Transverse colon (tissue), 4 donors: Measurements from ENCODE around the gene PARP6. TPM values are rescaled to one million over a fixed set of nuclear protein-coding genes. Genes with fewer than 3 reads are reported as not detected.

Experiments
- DNase-seq: peaks from one replicate; pipeline ENCODE4 v3.0.0-alpha.2; 2019
- H3K27ac ChIP-seq, 4 donors: fragments of 200-600 bp; sonication (generic); 2 replicates each; pipeline ENCODE4 v1.5.1; 2016 to 2018; ENCODE audit warnings: inconsistent platforms in 4 of 4
- H3K27me3 ChIP-seq: fragments of 200-600 bp; sonication (generic); 2 replicates; pipeline ENCODE4 v1.5.1; 2017; ENCODE audit warnings: inconsistent platforms
- H3K36me3 ChIP-seq, 4 donors: fragments of 200-600 bp; sonication (generic); 2 replicates each; pipeline ENCODE4 v1.5.1; 2017 to 2019; ENCODE audit warnings: inconsistent platforms in 4 of 4
- H3K4me1 ChIP-seq, 4 donors: fragments of 200-600 bp; sonication (generic); 2 replicates each; pipeline ENCODE4 v1.5.1; 2017 to 2020; ENCODE audit warnings: inconsistent platforms in 4 of 4
- H3K4me3 ChIP-seq, 4 donors: fragments of 200-600 bp; sonication (generic); 1 replicate in 1 of 4; 2 replicates in 3 of 4; pipeline versions ENCODE4 v1.5.1 to v1.6.1; 2017 to 2019; ENCODE audit warnings: inconsistent platforms in 4 of 4
- H3K9me3 ChIP-seq, 2 donors: fragments of 200-600 bp; sonication (generic); 2 replicates each; pipeline ENCODE4 v1.5.1; 2017 to 2019; ENCODE audit warnings: inconsistent platforms in 2 of 2
- CTCF ChIP-seq, 5 experiments: fragments of 200-600 bp in 3 of 5; fragments of 450-650 bp in 2 of 5; sonication (generic) in 3 of 5; IDR thresholded peaks; 1 replicate in 2 of 5; 2 replicates in 3 of 5; pipeline ENCODE4 v1.5.1; 2016 to 2017; ENCODE audit warnings: antibody characterized with exemption in 5 of 5, inconsistent platforms in 3 of 5, mild to moderate bottlenecking in 2 of 5, moderate library complexity in 1 of 5
- EP300 ChIP-seq: sonication (generic); formaldehyde crosslinking; IDR thresholded peaks from one replicate; pipeline ENCODE4 v1.6.1; 2017; ENCODE audit warnings: antibody characterized with exemption, low read depth
- POLR2A ChIP-seq: fragments of 450-650 bp; IDR thresholded peaks from one replicate; pipeline ENCODE4 v1.6.1; 2016; ENCODE audit warnings: antibody characterized with exemption, mild to moderate bottlenecking, moderate library complexity
- POLR2AphosphoS5 ChIP-seq, 3 donors: sonication (generic); formaldehyde crosslinking; IDR thresholded peaks; one replicate each; pipeline ENCODE4 v1.6.1; 2016; ENCODE audit warnings: antibody characterized with exemption in 3 of 3
- WGBS, 2 donors: methylation state at CpG; one replicate each; pipeline ENCODE4 v1.1.5; 2018; ENCODE audit warnings: low coverage in 1 of 2; 5-methylcytosine and 5-hydroxymethylcytosine counted together
- in situ Hi-C, 4 donors: fragments of 200-750 bp; cut with MboI; loops; one replicate each; pipeline versions ENCODE4 v1.15.0 to v1.15.1; 2017; ENCODE audit warnings: low sequenced_read_pairs in 3 of 4, low pct_ligation_motif_present in 1 of 4, low pct_unique_long_range_greater_than_20kb in 1 of 4
- intact Hi-C: fragments of 100-400 bp; cut with DNase I; formaldehyde crosslinking; loops from one replicate; pipeline ENCODE4 v1.15.1; 2023; ENCODE audit warnings: low total_unique reads
- total RNA-seq, 4 donors: library from RNA; depleted of rRNA; stranded (reverse); fragments of >200 nt; gene quantifications; one replicate each; pipeline ENCODE4 v1.1.0, GENCODE V29; 2016

The PARP6 gene
- total RNA-seq, 4 donors from 2014 or later = 44.1 to 152 (median 57.9) TPM

DNA sequence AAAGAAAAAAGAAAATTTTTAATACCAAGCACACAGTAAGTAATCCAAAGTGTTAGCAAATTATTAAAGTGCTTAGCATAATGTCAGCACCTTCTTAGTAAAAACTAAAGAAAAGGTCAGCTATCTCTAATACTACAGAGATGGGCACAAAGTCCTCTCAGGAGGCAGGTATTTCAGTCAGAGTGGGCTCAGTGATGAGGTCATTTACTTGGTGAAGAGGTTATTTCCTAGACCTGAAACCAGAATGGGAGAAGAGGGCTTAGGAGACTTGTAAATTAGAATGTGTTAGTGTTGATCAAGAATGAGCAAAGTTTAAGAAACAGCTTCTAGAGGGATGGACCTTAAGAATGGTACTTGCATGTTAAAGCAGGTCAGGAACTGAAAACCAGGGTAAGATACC, 32.7 kb downstream of the PARP6 start:
- H3K27ac ChIP-seq = no peak overlapping the region
- peaks cover 0 to 14% (median 10%) of the 10 kb centered on the region in 4 donors for H3K4me1 ChIP-seq
- intact Hi-C loops (no loop called here), in situ Hi-C loops (no loop called here)
- H3K36me3 ChIP-seq = peaks cover 0 to 19% (median 6%) of the 10 kb centered on the region in 4 donors
- H3K9me3 ChIP-seq = no peaks in the 10 kb centered on the region
- no peak for TF ChIP-seq EP300
- TF ChIP-seq POLR2AphosphoS5 (IDR thresholded peaks at IDR 0.05) = no peak
- no peak for TF ChIP-seq CTCF (IDR thresholded peaks at IDR 0.05)
- TF ChIP-seq POLR2A = no peak
- DNase-seq = no peak
- H3K4me3 ChIP-seq = no peak overlapping the region
- no peaks in the 10 kb centered on the region for H3K27me3 ChIP-seq

GRCh38 chr15:72238586-72238985, 33.8 kb downstream of the PARP6 start:
- peaks cover 0 to 14% (median 10%) of the 10 kb centered on the region in 4 donors for H3K4me1 ChIP-seq
- in situ Hi-C loops = no loop called here
- intact Hi-C loops = no loop called here
- H3K9me3 ChIP-seq = no peaks in the 10 kb centered on the region
- WGBS, 2 donors = 93 to 99% methylated on average over 2 to 3 of the region's 3 CpGs
- H3K27me3 ChIP-seq = no peaks in the 10 kb centered on the region
- no peak overlapping the region for H3K4me3 ChIP-seq
- no peak for TF ChIP-seq EP300
- TF ChIP-seq POLR2A = no peak
- TF ChIP-seq CTCF (IDR thresholded peaks at IDR 0.05) = no peak
- TF ChIP-seq POLR2AphosphoS5 (IDR thresholded peaks at IDR 0.05) = no peak
- no peak overlapping the region for H3K27ac ChIP-seq
- H3K36me3 ChIP-seq = peaks cover 0 to 19% (median 6%) of the 10 kb centered on the region in 4 donors
- DNase-seq = no peak

GRCh38 chr15:72237853-72238224, 34.5 kb downstream of the PARP6 start:
- Histone ChIP-seq H3K36me3 (peaks cover 0 to 19% (median 6%) of the 10 kb centered on the region in 4 donors), H3K27ac (peak overlapping the region in 3 of 4 donors; percentile 37 to 61 (median 38)), H3K4me3 (no peak overlapping the region), H3K9me3 (no peaks in the 10 kb centered on the region), H3K4me1 (peaks cover 0 to 15% (median 12%) of the 10 kb centered on the region in 4 donors), H3K27me3 (no peaks in the 10 kb centered on the region)
- no peak for DNase-seq
- intact Hi-C loops (no loop called here), in situ Hi-C loops (no loop called here)
- 100% methylated on average over 1 of the region's 1 CpG; no CpG with 5 or more reads in 1 of the 2 donors for WGBS, 2 donors
- no peak for TF ChIP-seq EP300
- TF ChIP-seq POLR2AphosphoS5 (IDR thresholded peaks at IDR 0.05) = no peak
- TF ChIP-seq POLR2A = no peak
- TF ChIP-seq CTCF (IDR thresholded peaks at IDR 0.05) = no peak

GRCh38 chr15:72237029-72237852, 35.1 kb downstream of the PARP6 start:
- peak in 2 of 3 donors; percentile 13 to 34 for TF ChIP-seq POLR2AphosphoS5 (IDR thresholded peaks at IDR 0.05)
- no peak for TF ChIP-seq EP300
- intact Hi-C loops (no loop called here), in situ Hi-C loops (no loop called here)
- Histone ChIP-seq H3K4me1 (peaks cover 4 to 21% (median 18%) of the 10 kb centered on the region in 4 donors), H3K4me3 (no peak overlapping the region), H3K27ac (peak overlapping the region in 3 of 4 donors; percentile 45 to 61 (median 55)), H3K9me3 (no peaks in the 10 kb centered on the region), H3K36me3 (peaks cover 0 to 15% (median 6%) of the 10 kb centered on the region in 4 donors), H3K27me3 (no peaks in the 10 kb centered on the region)
- WGBS, 2 donors = 20 to 37% methylated on average over 1 to 3 of the region's 3 CpGs
- DNase-seq = peak; percentile 51
